Effector CD8-positive, alpha-beta T cell (primary cell): Measurements from ENCODE around the gene RYR3.

ENCODE experiments used
- DNase-seq: peaks from one replicate; lab custom pipeline; 2025; lab: John Stamatoyannopoulos, UW
- total RNA-seq, 4 experiments: gene quantifications; one replicate each; lab custom pipeline; 2026; lab: John Stamatoyannopoulos, UW

The RYR3 gene
- total RNA-seq = 0 to 0.12 (median 0.04) reads per million in 4 experiments

GRCh38 chr15:33310481-33311311 lies at the start of gene RYR3:
RYR3 (plus strand) TSS chr15:33310967; CDS start chr15:33311046, 79 bp downstream.
- no peak for DNase-seq

GRCh38 chr15:33262306-33262705 lies 48.5 kb upstream of the RYR3 start:
- no peak for DNase-seq

GRCh38 chr15:33277689-33278088 lies 33.1 kb upstream of the RYR3 start:
- DNase-seq = no peak

GRCh38 chr15:33278816-33279612 lies 31.8 kb upstream of the RYR3 start:
- no peak for DNase-seq

GRCh38 chr15:33279613-33280205 lies 31.1 kb upstream of the RYR3 start:
- DNase-seq = no peak

- DNase-seq = no peak
Measured at GRCh38 chr15:33282226-33283020, 28.3 kb upstream of the RYR3 start.

GRCh38 chr15:33283576-33283975 lies 27.2 kb upstream of the RYR3 start:
- DNase-seq = no peak

GRCh38 chr15:33284336-33284735 lies 26.4 kb upstream of the RYR3 start:
- no peak for DNase-seq

- DNase-seq = no peak
Measured at GRCh38 chr15:33292717-33293307, 18.0 kb upstream of the RYR3 start.

GRCh38 chr15:33293713-33294334 lies 16.9 kb upstream of the RYR3 start:
- DNase-seq = no peak

- no peak for DNase-seq
Measured at GRCh38 chr15:33296050-33296449, 14.7 kb upstream of the RYR3 start.

GRCh38 chr15:33296856-33297255 lies 13.9 kb upstream of the RYR3 start:
- DNase-seq = no peak

GRCh38 chr15:33298631-33299030 lies 12.1 kb upstream of the RYR3 start:
- DNase-seq = no peak

- DNase-seq = no peak
Measured at GRCh38 chr15:33304924-33305323, 5.8 kb upstream of the RYR3 start.

- no peak for DNase-seq
Measured at GRCh38 chr15:33309602-33310276, 1.0 kb upstream of the RYR3 start.

GRCh38 chr15:33311312-33311971 lies 675 bp downstream of the RYR3 start:
- DNase-seq = no peak

GRCh38 chr15:33313491-33313890 lies 2.7 kb downstream of the RYR3 start:
- no peak for DNase-seq

- DNase-seq = no peak
Measured at GRCh38 chr15:33314069-33314468, 3.3 kb downstream of the RYR3 start.

GRCh38 chr15:33315044-33315443 lies 4.3 kb downstream of the RYR3 start:
- DNase-seq = no peak

GRCh38 chr15:33317896-33318295 lies 7.1 kb downstream of the RYR3 start:
- no peak for DNase-seq
